Measurements from ENCODE around the gene ZBTB32. TPM values are rescaled to one million over a fixed set of nuclear protein-coding genes. Genes with fewer than 3 reads are reported as not detected.

The ZBTB32 gene
- total RNA-seq, 2 donors from 2014 or later = not detected

GRCh38 chr19:35702223-35703012 is 1.9 kb upstream of the ZBTB32 start:
- H3K36me3 ChIP-seq = no peaks in the 10 kb centered on the region
- no peak for TF ChIP-seq CTCF (IDR thresholded peaks at IDR 0.05)
- no peaks in the 10 kb centered on the region for H3K27me3 ChIP-seq
- peaks cover 0 to 6% of the 10 kb centered on the region in 2 donors for H3K4me1 ChIP-seq
- H3K9me3 ChIP-seq = no peaks in the 10 kb centered on the region
- peak overlapping the region; percentile 52 to 70 for H3K4me3 ChIP-seq
- peak; percentile 99 for DNase-seq (ENCODE audit: low spot score)
- H3K27ac ChIP-seq = peak overlapping the region; percentile 67 to 78

GRCh38 chr19:35703343-35703742 is 1.0 kb upstream of the ZBTB32 start:
- Histone ChIP-seq H3K4me3 (peak overlapping the region in 1 of 2 donors; percentile 70), H3K9me3 (no peaks in the 10 kb centered on the region), H3K27ac (no peak overlapping the region), H3K27me3 (no peaks in the 10 kb centered on the region), H3K4me1 (peaks cover 0 to 6% of the 10 kb centered on the region in 2 donors), H3K36me3 (no peaks in the 10 kb centered on the region)
- DNase-seq (ENCODE audit: low spot score) = no peak
- TF ChIP-seq CTCF (IDR thresholded peaks at IDR 0.05) = no peak

- no peaks in the 10 kb centered on the region for H3K27me3 ChIP-seq
- no peak overlapping the region for H3K27ac ChIP-seq
- no peak overlapping the region for H3K4me3 ChIP-seq
- no peak for DNase-seq (ENCODE audit: low spot score)
- no peaks in the 10 kb centered on the region for H3K9me3 ChIP-seq
- H3K4me1 ChIP-seq = no peaks in the 10 kb centered on the region
- TF ChIP-seq CTCF (IDR thresholded peaks at IDR 0.05) = no peak
- H3K36me3 ChIP-seq = no peaks in the 10 kb centered on the region
These were observed 4.0 kb downstream of the ZBTB32 start for GRCh38 chr19:35708391-35708790.

- no peak for DNase-seq (ENCODE audit: low spot score)
- Histone ChIP-seq H3K4me1 (peaks cover 0 to 8% of the 10 kb centered on the region in 2 donors), H3K4me3 (no peak overlapping the region), H3K27ac (no peak overlapping the region), H3K36me3 (no peaks in the 10 kb centered on the region), H3K27me3 (no peaks in the 10 kb centered on the region), H3K9me3 (no peaks in the 10 kb centered on the region)
- TF ChIP-seq CTCF (IDR thresholded peaks at IDR 0.05) = no peak
These were observed 6.7 kb downstream of the ZBTB32 start for GRCh38 chr19:35710784-35711723.

GRCh38 chr19:35712567-35713505 is 8.5 kb downstream of the ZBTB32 start:
- H3K27ac ChIP-seq = no peak overlapping the region
- no peaks in the 10 kb centered on the region for H3K9me3 ChIP-seq
- no peak overlapping the region for H3K4me3 ChIP-seq
- TF ChIP-seq CTCF (IDR thresholded peaks at IDR 0.05) = no peak
- DNase-seq (ENCODE audit: low spot score) = no peak
- H3K27me3 ChIP-seq = no peaks in the 10 kb centered on the region
- H3K4me1 ChIP-seq = peaks cover 0 to 13% of the 10 kb centered on the region in 2 donors
- H3K36me3 ChIP-seq = no peaks in the 10 kb centered on the region

All from right atrium auricular region (tissue), 2 donors.